Subcutaneous adipose tissue (tissue), 4 donors: ENCODE data around the gene CA11. TPM values are rescaled to one million over a fixed set of nuclear protein-coding genes. Genes with fewer than 3 reads are reported as not detected.

Source experiments
- total RNA-seq, 4 donors: library from RNA; depleted of rRNA; stranded (reverse); fragments of >200 nt; gene quantifications; one replicate each; pipeline ENCODE4 v1.1.0, GENCODE V29; 2016
- TF ChIP-seq, protein P1 (sequence below): fragments of 450-650 bp; IDR thresholded peaks from one replicate; pipeline ENCODE4 v1.5.1; 2016; ENCODE audit warnings: low read depth, mild to moderate bottlenecking, control low read depth, antibody characterized with exemption, moderate library complexity

CA11 gene
- total RNA-seq, 4 donors from 2014 or later = 1.5 to 3.4 TPM; not detected in 2

GRCh38 chr19:48609571-48610108 is 36.3 kb downstream of the CA11 start:
- TF ChIP-seq, protein P1, sequence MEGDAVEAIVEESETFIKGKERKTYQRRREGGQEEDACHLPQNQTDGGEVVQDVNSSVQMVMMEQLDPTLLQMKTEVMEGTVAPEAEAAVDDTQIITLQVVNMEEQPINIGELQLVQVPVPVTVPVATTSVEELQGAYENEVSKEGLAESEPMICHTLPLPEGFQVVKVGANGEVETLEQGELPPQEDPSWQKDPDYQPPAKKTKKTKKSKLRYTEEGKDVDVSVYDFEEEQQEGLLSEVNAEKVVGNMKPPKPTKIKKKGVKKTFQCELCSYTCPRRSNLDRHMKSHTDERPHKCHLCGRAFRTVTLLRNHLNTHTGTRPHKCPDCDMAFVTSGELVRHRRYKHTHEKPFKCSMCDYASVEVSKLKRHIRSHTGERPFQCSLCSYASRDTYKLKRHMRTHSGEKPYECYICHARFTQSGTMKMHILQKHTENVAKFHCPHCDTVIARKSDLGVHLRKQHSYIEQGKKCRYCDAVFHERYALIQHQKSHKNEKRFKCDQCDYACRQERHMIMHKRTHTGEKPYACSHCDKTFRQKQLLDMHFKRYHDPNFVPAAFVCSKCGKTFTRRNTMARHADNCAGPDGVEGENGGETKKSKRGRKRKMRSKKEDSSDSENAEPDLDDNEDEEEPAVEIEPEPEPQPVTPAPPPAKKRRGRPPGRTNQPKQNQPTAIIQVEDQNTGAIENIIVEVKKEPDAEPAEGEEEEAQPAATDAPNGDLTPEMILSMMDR = no peak

GRCh38 chr19:48608798-48609263 is 37.2 kb downstream of the CA11 start:
- TF ChIP-seq, protein P1 = no peak

GRCh38 chr19:48607359-48607755 is 38.6 kb downstream of the CA11 start:
- TF ChIP-seq, protein P1 = no peak

DNA sequence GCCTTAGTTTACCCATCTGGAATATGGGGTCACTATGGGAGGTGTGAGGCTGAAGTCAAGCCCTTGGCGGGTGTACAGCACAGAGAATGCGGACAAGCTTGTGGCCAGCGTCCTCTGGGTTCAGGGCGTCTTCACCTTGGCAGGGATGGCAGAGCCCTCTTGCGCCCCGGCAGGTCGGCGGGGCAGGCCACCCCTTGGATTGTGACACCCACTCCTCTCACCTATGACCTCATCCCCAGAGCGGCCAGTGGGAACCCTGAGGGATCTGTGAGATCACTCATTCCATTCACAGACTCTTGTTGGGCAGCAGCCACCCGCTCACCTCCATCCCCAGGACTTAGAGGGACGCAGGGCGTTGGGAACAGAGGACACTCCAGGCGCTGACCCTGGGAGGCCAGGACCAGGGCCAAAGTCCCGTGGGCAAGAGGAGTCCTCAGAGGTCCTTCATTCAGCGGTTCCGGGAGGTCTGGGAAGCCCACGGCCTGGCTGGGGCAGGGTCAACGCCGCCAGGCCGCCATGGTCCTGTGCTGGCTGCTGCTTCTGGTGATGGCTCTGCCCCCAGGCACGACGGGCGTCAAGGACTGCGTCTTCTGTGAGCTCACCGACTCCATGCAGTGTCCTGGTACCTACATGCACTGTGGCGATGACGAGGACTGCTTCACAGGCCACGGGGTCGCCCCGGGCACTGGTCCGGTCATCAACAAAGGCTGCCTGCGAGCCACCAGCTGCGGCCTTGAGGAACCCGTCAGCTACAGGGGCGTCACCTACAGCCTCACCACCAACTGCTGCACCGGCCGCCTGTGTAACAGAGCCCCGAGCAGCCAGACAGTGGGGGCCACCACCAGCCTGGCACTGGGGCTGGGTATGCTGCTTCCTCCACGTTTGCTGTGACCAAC is 39.3 kb downstream of the CA11 start, which contains the start of gene SPACA4:
Gene SPACA4, plus strand, starts transcription at position 280 of the 896 bp plus-strand sequence. Its CDS starts 237 bp downstream, at position 517.
- TF ChIP-seq, protein P1 = no peak

DNA sequence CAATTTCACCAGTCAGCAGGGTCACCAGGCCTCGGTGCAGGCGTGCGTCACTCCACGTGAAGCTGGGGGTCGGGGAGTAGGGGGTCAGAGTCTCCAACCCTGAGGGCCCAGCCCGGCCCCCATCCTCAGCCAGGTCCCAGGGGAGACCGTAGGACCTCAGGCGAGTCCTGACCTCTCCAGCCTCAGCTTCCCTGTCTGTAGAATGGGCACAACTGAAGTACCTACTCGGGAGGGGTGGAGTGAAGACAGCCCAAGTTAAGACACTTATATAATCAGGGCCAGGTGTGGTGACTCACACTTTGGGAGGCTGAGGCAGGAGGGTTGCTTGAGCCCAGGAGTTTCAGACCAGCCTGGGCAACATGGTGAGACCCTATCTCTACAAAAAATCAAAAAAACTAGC is 42.1 kb downstream of the CA11 start:
- TF ChIP-seq, protein P1 = no peak

- TF ChIP-seq, protein P1 = no peak
These were observed 42.5 kb downstream of the CA11 start for GRCh38 chr19:48603449-48603848.

GRCh38 chr19:48603001-48603400 is 43.0 kb downstream of the CA11 start:
- TF ChIP-seq, protein P1 = no peak
